DMS153 treated with DMSO at 0.1 percent for 48 hours (cell line): Measurements from ENCODE around the gene KRTAP10-2.
"Not testable (repeated sequence)": the region's sequence is repeated elsewhere in the genome, so short reads cannot be mapped to it uniquely, and the experiment has no call there.

Experiments used
- DNase-seq: peaks from one replicate; lab custom pipeline; 2025; ENCODE audit not compliant: unreplicated experiment; lab: John Stamatoyannopoulos, UW

KRTAP10-2 gene

GRCh38 chr21:44503006-44503889 lies 48.1 kb downstream of the KRTAP10-2 start:
- DNase-seq, result not testable (repeated sequence)

DNA sequence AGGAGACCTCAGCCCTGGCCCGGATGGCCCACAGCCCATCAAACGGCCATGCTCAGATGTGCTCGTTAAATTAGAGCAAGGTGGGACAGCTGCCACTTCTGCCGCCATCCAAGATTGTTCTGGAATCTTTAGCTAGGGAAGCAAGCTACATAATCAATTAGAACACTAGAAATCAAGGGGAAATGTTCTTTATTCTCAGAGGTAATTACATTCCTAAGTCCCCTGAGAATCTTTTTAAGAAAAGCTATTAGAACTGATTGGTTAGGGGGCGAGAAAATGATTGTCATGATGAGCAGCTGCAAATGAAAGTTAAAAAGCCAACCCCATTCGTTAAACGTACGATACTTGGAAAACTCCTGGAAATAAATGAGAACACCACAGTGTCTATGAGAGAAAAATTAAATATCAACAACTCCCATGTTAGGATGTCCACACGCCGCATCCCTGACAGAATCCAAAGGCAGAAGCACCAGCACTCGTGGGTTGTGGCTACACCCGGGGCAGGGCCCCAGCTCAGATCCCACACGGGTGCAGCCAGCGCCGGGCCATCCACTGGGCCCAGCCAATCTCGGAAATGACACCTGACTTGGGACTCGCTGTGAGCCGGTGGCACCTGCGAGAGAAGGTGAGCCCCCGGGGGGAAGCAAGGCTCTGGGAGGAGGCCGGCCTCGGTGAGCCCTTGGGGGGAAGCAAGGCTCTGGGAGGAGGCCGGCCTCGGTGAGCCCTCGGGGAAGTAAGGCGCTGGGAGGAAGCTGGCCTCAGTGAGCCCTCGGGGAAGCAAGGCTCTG lies 48.9 kb downstream of the KRTAP10-2 start:
- no peak for DNase-seq
